GM21526 (cell line): ENCODE measurements around the gene ROPN1L.

ENCODE experiments used
- ATAC-seq: cut with Tn5 transposase; IDR thresholded peaks from one replicate; pipeline ENCODE4 v1.9.1; 2021; ENCODE audit warnings: moderate library complexity; ENCODE audit not compliant: unreplicated experiment, low FRiP score

ROPN1L gene

DNA sequence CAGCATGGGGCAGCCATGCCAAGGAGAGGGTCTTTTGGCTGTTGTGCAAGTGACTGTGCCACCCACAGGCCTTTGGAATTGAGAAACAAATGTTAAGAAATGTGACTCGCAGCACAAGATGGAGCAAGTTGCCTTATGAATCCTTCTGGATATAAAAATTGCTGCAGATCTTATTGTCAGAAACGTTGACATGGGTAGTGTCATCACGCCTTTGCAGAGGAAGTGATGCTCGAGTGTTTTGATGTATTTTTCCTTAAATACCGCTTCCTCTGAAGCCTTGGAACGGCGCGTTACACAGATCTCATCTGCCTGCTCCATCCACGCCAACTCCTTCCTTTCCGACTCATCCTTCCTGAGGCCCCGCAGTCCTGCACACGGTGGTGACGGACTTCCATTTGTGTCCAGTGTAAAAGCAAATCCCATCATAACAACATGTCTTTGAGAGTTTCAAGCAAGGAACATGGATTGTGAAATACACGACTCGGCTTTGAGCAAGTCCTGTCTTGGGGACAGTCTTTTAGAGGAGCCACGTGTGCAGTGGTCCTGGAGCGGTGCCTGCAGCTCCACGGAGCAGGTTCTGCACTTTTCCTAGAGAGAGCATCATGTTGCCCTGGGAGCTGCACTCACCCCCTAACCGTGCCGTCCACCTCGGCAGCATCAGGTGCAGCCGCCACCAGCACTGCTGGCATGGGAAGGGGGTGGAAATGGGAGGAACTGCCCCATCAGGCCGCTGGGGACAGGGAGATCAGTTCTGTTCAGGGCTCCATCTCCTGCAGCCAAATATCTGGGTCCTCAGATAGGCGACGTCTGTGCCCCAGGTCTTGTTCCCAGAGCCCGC, 15.1 kb downstream of the ROPN1L start:
- no peak for ATAC-seq

DNA sequence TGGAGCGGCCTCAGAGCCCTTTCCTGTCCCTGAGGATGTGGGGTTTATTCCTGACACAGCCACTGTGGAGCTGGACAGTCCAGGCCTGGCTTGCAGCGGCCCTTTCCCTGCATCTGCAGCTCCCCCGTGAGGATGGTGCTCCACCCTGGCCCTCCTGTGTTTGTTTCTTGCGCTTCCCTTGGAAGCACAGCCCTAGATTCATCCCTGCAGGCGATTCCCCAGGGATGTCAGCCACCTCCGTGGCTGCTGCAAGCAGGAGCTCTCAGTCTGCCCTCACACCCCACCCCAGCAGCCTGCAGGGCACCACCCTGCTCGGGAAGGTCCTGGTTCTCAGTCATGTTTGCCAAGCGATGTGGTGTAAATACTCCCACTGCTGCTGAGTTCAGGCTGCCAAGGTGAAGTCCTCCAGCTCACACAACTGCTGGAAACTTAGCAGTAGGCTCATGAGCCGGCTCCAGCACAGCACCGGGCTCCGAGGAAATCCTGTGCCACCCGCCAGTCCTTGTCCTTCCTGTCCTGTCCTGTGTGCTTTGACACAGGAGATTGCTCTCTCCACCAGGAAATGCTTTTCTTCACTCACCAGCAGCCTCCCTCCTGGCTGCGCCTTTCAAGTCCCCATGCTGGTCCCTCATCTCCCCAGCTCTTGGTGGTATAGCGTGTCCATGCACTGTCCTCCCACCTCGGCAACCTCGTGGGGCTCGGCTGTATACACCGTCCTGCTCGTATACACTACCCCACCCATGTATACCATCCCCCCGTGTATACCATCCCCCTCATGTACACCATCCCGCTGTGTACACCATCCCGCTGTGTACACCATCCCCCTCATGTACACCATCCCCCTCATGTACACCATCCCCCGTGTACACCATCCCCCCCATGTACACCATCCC, 16.2 kb downstream of the ROPN1L start:
- no peak for ATAC-seq

DNA sequence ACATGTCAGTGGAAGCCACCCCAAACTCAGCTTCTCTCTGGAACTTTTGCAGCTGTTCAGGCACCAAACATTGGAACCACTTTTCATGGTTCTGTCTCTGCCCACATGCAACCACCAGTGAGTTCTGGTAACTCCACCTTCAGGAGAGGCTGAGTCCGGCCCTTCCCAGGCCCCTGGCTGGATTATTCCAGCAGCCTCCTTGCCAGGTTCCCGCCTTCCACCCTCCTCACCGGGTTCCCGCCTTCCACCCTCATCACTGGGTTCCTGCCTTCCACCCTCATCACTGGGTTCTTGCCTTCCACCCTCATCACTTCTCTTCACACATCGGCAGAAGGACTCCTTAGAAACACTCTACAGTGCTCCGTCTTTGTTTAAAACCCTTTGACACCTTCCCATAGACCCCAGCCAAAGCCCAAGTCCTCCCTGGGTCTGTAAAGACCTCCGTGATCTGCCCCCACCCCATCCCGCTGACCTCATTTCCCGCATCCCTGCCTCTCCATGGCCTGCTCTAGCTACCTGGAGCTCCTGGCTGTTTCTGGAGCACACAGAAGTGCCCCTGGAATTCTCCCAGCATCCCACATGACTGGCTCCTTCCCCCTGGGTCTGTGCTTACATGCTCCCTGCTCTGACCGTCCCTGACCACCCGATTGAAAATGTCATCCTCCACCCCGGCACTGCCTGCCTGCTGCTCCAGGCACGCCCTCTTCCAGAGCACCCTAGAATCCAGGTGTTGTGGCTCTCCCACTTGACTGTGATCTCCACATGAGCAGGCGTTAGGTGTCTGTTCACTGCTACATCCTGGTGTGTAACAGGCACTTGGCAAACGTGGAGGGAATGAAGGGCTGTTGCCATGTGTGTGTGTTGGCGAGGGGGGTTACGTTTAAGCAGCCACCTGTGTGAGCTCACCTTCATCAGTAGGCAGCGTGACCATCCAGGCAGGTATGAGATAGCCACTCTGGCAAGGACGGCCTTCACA, 17.7 kb downstream of the ROPN1L start:
- ATAC-seq: no peak

DNA sequence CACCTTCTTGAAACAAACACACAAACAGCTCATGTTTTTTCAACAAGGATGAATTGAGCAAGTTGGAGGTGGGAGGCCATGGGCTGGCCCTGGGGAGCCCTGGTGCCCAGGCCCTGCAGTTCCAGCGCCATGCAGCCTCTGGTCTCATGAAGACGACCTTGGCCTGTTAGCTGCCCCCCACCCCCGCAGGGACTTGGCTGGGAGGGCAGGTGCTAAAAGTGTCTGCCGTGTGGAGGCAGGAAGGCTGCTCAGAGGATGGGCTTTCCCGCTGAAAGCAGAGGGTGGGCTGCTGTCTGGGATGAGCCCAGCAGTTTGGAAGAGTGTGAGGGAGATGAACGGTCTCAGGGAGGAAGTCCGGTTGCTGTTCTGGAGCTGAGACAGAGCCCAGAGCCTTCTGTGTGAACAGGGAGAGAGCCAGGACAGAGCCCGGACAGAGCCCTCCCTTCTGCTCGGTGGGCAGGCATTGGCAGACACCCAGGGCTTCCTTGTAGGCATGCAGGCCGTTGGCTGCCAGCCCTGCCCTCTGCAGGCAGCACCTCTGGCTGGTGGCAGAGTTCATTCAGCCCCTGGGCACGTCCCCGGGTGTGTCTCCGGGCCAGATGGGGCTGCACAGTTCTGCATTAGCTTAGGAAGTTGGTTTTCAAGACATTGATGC, 18.7 kb downstream of the ROPN1L start:
- no peak for ATAC-seq

DNA sequence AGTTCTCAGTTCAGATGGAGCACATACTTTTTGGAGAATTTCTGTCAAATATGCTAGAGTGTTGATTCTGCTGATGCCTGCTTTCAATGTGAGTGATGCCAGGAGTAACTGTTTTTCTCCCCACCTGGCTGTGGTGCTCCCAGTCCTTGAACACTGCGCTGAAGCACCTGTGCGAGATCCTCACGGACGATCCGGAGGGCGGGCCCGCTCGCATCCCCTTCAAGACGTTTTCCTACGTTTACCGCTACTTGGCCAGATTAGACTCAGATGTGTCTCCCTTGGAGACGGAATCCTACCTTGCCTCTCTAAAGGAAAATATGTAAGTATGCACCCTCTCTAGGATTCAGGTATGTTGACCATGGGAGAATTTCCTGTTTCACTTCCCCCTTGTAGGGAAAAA, 19.4 kb downstream of the ROPN1L start:
- no peak for ATAC-seq

DNA sequence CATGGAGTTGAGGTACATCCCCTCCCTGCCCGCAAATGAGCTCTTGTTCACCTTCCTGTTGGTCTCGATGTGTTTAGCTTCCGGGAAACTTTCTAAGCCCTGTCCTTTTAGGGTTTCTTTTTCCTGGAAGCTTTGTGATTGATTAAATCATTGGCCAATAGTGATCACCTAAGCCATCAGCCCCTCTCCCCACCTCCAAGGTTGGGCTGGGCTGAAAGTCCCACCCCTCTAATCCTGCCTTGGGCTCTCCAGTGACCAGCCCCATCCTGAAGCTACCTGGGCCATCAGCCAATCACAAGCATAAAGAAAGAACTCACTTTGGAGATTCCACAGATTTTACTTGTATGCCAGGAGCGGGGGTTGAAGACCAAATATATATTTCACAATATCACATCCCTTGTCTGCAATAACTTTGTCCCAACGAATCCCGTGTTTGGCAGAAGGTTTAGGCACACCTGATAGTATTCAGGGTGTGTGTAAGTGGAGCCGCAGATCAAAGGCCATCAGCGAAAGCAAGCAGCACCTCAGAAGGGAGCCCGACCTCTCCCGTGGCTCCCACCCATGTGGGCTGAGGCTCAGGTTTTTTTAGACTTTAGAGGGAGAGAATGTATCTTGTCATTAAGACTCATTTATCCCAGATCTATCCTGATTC, 20.4 kb downstream of the ROPN1L start:
- no peak for ATAC-seq

DNA sequence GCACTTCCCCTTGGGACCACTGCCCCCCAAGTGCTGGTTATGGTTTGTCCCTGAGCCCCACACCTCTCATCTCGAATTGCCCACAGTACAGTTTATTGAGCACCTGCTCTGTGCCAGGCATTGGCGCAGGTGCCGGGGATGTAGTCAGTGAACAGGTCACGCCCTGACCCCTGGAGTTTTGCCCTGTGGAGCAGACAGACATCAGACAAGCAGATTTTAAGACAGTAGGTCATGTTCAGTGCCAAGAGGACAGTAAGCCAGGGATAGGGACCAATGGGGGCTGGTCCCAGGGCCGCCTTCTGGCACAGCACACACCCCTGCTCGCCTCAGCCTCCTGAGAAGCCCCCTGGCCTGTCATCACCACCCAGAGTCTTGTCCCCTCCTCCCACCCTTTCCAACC, 21.9 kb downstream of the ROPN1L start:
- no peak for ATAC-seq

DNA sequence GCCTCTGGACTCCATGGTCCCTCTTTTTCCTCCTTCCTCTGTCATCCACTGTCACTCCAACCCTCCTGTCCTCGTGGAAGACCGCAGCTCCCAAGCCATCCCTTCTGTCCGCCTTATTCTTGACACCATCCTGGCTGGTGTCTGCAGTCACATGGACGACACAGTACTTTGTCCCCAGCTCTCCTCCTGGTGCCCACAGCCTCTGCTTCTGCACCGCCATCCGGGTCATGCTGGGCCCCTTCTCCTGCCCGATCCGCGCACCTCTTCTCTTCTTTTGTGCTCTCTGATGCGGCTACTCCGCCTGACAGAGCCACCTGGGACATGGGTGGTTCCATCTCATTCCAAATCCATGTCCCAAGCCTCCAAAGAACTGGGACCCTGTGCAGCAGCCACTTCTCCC, 22.5 kb downstream of the ROPN1L start:
- no peak for ATAC-seq

DNA sequence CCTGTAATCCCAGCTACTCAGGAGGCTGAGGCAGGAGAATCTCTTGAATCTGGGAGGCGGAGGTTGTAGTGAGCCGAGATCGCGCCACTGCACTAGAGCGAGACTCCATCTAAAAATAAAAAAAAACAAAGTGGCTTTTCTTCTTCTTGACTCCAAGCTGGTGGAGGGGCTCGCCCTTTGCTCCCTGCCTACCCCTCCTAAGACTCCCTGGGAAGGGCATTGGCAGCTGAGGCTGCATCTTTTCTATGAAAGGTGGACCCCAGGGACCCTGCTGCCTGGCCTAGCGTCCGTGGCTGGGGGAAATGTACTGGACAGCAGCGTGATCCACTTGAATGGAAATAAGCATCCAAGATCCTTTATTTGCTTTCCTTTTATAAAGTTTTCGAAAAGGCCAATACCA, 24.0 kb downstream of the ROPN1L start:
- ATAC-seq: no peak

DNA sequence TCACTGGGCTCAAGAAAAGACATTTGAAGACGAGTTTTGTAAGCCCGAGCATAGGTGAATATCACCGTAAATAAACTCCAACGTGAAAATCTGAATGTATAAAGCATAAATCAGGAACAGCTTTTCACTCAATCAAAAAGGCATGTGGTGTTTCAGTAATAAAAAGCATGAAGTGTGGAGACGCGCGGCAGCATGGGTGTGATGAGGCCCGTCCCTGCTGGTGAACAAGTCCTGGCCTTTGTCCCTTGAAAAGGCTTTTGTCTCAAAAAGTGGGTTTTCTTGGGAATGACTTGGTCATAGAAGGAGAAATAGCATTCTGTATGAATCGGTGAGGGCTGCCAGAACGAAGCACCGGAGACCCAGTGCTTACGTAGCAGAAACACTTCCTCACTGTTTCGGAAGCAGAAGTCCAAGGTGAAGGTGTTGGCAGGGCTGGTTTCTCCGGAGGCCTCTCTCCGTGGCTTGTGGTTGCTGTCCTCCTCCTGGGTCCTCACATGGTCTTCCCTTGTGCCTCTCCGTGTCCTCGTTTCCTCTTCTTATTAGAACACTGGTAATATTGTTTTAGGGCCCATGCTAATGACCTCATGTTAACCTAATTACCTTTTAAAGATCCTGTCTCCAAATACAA, 24.9 kb downstream of the ROPN1L start:
- ATAC-seq: no peak

DNA sequence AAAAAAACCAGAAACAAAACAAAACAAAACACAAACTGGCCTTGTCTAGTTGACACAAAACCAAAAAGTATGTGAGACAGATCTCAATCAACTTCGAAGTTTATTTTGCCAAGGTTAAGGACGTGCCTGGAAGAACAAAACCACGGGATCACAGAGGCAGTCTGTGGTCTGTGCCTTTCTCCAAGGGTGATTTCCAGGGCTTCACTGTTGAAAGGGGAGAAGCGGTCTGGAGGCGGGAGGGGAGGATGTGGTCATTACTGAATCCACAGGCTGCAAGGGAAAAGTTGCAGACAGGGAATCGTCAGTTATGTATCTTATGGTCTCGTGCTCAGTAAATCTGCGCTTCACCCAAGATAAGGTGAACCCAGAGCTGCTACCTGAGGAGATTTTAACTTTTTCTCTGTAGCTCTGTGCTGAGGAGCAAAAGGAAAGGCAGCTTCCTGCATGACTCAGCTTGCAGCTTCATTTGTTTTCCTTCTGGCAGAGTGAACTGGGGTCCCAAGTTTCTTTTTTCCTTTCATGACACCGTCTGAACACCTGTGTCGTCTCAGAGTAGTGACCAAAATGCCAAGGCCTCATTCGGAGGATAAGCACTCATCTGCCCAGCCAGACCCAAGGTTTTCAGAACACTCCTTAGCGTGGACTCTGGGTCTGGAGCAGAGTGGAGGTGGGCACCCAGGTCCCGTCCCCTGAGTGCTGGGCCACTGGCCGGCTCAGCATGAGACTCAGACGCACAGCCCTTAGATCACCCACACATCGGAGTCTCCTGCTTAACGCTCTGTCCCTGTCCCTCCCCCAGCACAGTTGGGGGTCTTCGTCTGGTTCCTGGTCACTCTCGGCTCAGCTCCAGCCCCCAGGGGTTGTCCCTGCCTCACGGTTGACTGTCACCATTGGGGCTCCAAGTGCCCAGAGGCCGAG, 25.9 kb downstream of the ROPN1L start:
- no peak for ATAC-seq

DNA sequence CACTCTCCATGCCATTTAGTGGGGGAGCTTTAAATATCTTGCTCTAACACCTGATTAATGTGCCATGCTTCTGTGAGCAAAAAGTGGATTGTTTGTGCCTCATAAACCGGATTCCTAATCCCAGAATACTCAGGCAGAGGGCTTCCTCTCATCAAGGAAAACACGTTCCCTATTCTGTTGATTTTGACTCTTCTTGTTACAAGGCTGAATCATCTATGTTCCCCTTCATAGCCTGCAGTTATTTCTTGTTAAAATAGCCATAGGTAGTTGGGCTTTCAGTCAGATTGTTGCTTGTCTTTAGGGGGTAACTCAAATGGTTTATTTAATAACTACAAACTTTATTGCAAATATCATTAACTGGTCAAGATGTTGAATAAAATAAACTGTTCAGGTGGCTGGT, 26.6 kb downstream of the ROPN1L start:
- ATAC-seq: no peak

DNA sequence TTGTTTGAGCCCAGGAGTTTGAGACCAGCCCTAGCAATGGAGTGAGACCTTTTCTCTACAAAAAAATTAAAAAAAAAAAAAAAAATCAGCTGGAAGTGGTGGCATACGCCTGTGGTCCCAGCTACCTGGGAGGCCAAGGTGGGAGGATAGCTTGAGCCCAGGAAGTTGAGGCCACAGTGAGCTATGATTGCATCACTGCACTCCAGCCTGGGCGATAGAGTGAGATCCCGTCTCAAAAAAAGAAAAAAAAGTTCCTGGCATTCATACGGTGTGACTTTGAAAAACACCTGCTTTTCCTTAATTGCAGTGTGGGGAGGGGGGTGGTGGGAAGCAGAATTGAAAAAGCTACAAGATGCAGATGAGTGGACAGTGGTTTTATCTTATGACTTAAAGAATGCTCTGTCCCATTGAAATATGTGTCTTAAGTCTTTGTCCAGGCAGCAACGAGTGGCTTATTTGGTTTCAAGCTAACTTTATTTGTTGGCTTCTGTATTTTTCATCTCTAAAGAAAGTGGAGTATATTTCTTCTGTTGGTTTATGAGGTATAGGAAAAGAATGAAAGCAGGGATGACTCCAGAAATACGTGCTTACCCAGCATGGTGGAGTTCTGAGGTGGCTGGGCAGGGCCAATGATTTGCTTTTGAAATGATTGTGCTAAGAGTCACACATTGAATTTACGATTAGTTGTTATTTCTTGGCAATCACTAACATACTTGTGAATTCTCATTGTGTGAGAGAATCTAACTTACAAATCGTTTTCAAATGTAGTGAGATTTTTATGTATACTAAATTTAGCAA, 27.8 kb downstream of the ROPN1L start:
- no peak for ATAC-seq

DNA sequence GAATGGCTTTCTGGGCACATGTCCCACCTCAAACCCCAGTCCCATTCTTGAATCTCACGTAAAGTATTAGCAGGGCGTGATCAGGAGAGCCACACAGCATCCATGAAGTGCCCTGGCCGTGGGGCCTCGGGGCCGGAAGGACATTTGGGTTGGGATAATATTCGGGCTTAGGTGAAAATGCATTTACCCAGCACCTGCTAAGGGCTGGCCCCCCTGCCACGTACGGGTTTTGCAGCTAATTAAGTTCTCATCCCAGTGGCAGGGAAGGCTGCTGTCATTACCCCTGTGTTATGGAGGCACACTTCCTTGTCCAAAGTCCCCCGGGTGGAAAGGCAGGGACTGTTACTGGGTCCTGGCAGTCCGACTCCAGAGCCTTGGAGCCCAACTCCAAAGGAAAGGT, 29.0 kb downstream of the ROPN1L start:
- no peak for ATAC-seq

DNA sequence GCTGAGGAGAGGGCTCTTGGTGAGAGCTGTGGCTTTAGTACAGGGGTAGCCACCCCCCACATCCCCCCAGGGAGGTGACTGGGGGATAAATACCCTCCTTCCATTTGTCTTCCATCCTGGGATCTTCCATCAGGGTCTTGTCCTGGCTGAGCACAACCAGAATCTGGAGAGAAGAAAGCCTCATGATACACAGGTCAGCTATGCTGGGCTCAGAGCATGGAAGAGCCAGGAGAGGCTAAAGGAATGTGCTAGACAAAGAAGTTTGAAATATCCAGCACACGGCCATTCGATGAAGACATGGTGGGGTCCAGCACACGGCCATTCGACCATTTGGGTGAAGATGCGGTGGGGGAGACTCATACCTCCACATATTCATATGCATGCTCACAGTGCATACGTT, 30.0 kb downstream of the ROPN1L start:
- no peak for ATAC-seq

DNA sequence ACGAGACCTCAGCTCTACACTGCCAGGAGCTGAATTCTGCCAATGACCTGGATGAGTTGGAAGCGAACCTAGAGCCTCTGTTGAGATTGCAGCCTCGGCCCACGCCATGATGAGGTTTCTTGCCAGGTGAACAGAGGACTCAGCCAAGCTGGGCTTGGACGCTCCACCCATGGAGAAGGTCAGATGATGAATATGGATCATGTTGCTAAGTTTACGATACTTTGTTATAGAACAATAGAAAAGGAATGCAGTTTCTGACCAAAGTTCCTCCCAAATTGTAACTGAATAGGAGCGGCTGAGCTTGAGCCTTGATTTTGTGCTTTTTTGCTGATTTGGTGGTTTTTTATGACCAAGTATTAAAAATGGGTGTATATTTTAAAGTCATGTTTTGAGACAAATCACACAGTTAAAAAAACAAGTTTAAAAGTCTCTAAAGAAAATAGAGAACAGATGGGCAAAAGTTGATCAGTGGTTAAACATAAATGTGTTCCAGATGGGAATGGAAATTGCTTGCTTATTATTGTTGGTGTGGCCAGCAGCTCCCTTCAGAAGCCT, 32.9 kb downstream of the ROPN1L start:
- ATAC-seq: no peak
